ENCODE measurements around the gene HIP1R. TPM values are rescaled to one million over a fixed set of nuclear protein-coding genes. Genes with fewer than 3 reads are reported as not detected.

HIP1R gene
- polyA plus RNA-seq, 1 of the 3 experiments (the other 2 are of a cell fraction): 20.6 TPM

- Histone ChIP-seq H3K4me2 (no peak overlapping the region), H3K79me2 (ENCODE audit: insufficient read depth) (no peaks in the 10 kb centered on the region), H2AFZ (ENCODE audit: low read depth) (no peak overlapping the region), H3K36me3 (replicated peaks in 1 of 2; ENCODE audit: control insufficient read depth in 1 of 2, insufficient read depth in 2 of 2, low read length in 1 of 2) (peaks cover 0 to 37% of the 10 kb centered on the region in 2 experiments), H3K9me2 (no peaks in the 10 kb centered on the region), H3K4me1 (ENCODE audit: control insufficient read depth in 1 of 2, insufficient read depth in 2 of 2, low read depth in 1 of 2, low read length in 1 of 2) (peaks cover 0 to 9% of the 10 kb centered on the region in 2 experiments; a peak in 1 of 4 replicates), H4K20me1 (ENCODE audit: insufficient read depth) (no peaks in the 10 kb centered on the region), H3K27me3 (ENCODE audit: insufficient read depth) (no peaks in the 10 kb centered on the region), H3K27ac (ENCODE audit: low read depth in 2 of 2, low read length in 1 of 2) (no peak overlapping the region; a peak in 1 of 4 replicates), H3F3A (replicated peaks; ENCODE audit: insufficient read depth) (no peaks in the 10 kb centered on the region), H3K4me3 (ENCODE audit: low read depth in 2 of 2, low read length in 1 of 2) (no peak overlapping the region), H3K9me3 (no peaks in the 10 kb centered on the region), H3K9ac (no peak overlapping the region)
- peak; percentile 27 for DNase-seq
- ChIA-PET POLR2A (no interaction called here), CTCF (interaction anchor here (1.0 to 8.0 kb wide), 10 partner anchors 10 to 376 kb away, joined by 3 to 148 read pairs (median 8); partner anchors contain the start of gene ABCB9)
- TF ChIP-seq, protein P1, sequence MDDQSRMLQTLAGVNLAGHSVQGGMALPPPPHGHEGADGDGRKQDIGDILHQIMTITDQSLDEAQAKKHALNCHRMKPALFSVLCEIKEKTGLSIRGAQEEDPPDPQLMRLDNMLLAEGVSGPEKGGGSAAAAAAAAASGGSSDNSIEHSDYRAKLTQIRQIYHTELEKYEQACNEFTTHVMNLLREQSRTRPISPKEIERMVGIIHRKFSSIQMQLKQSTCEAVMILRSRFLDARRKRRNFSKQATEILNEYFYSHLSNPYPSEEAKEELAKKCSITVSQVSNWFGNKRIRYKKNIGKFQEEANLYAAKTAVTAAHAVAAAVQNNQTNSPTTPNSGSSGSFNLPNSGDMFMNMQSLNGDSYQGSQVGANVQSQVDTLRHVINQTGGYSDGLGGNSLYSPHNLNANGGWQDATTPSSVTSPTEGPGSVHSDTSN (IDR thresholded peaks at IDR 0.05): no peak
- TF ChIP-seq SIN3A (IDR thresholded peaks at IDR 0.05; ENCODE audit: borderline replicate concordance, low read depth, low read length) (no peak), FOXM1 (IDR thresholded peaks at IDR 0.05; ENCODE audit: low read depth) (no peak), USF1 (IDR thresholded peaks at IDR 0.05; ENCODE audit: borderline replicate concordance, low read depth) (no peak), CHD2 (IDR thresholded peaks at IDR 0.05; ENCODE audit: low read length, partially characterized antibody) (no peak), RXRA (IDR thresholded peaks at IDR 0.05; ENCODE audit: borderline replicate concordance, low read depth) (no peak), CTCF (IDR thresholded peaks at IDR 0.05) (no peak), FOSL2 (IDR thresholded peaks at IDR 0.05; ENCODE audit: borderline replicate concordance, low read depth) (no peak), FOXJ3 (CRISPR knock-in tag; IDR thresholded peaks at IDR 0.05) (no peak), ZBTB33 (IDR thresholded peaks at IDR 0.05; ENCODE audit: borderline replicate concordance, low read depth) (no peak), TAF1 (IDR thresholded peaks at IDR 0.05; ENCODE audit: borderline replicate concordance, low read depth, low read length) (no peak), MEF2A (IDR thresholded peaks at IDR 0.05; ENCODE audit: borderline replicate concordance, low read depth) (no peak), GATA2 (CRISPR knock-in tag; IDR thresholded peaks at IDR 0.05) (no peak), SMC3 (IDR thresholded peaks at IDR 0.05; ENCODE audit: low read depth, low read length) (no peak)
- TF ChIP-seq, protein P2, sequence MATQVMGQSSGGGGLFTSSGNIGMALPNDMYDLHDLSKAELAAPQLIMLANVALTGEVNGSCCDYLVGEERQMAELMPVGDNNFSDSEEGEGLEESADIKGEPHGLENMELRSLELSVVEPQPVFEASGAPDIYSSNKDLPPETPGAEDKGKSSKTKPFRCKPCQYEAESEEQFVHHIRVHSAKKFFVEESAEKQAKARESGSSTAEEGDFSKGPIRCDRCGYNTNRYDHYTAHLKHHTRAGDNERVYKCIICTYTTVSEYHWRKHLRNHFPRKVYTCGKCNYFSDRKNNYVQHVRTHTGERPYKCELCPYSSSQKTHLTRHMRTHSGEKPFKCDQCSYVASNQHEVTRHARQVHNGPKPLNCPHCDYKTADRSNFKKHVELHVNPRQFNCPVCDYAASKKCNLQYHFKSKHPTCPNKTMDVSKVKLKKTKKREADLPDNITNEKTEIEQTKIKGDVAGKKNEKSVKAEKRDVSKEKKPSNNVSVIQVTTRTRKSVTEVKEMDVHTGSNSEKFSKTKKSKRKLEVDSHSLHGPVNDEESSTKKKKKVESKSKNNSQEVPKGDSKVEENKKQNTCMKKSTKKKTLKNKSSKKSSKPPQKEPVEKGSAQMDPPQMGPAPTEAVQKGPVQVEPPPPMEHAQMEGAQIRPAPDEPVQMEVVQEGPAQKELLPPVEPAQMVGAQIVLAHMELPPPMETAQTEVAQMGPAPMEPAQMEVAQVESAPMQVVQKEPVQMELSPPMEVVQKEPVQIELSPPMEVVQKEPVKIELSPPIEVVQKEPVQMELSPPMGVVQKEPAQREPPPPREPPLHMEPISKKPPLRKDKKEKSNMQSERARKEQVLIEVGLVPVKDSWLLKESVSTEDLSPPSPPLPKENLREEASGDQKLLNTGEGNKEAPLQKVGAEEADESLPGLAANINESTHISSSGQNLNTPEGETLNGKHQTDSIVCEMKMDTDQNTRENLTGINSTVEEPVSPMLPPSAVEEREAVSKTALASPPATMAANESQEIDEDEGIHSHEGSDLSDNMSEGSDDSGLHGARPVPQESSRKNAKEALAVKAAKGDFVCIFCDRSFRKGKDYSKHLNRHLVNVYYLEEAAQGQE (IDR thresholded peaks at IDR 0.05; ENCODE audit: low read depth, low read length): no peak
- TF ChIP-seq, protein P3, sequence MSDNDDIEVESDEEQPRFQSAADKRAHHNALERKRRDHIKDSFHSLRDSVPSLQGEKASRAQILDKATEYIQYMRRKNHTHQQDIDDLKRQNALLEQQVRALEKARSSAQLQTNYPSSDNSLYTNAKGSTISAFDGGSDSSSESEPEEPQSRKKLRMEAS (IDR thresholded peaks at IDR 0.05; ENCODE audit: low read depth): no peak
- 88% methylated on average over 15 of the region's 20 CpGs for WGBS (ENCODE audit: low lambda C conversion rate)
Observed at GRCh38 chr12:122862110-122862634, 26.9 kb downstream of the HIP1R start.
